Adrenal gland (tissue), 12 donors: ENCODE results near the gene UGP2. TPM values are rescaled to one million over a fixed set of nuclear protein-coding genes. Genes with fewer than 3 reads are reported as not detected.
"Not testable (repeated sequence)": the region's sequence is repeated elsewhere in the genome, so short reads cannot be mapped to it uniquely, and the experiment has no call there.

Experiments used
- DNase-seq, 7 donors: peaks; one replicate each; pipeline ENCODE4 v3.0.0-alpha.2; 2019 to 2020
- H3K27ac ChIP-seq, 5 donors: fragments of 200-600 bp; sonication (generic) in 4 of 5; 1 replicate in 3 of 5; 2 replicates in 2 of 5; pipeline versions ENCODE4 v1.5.1 to v1.8.0; 2016 to 2020; ENCODE audit warnings: mild to moderate bottlenecking in 1 of 5
- H3K27me3 ChIP-seq: fragments of 200-600 bp; 2 replicates; pipeline ENCODE4 v1.8.0; 2021
- H3K36me3 ChIP-seq, 2 donors: fragments of 200-600 bp; replicated peaks in 1 of 2; 1 replicate in 1 of 2; 2 replicates in 1 of 2; pipeline versions ENCODE4 v1.5.1 to v1.8.0; 2018 to 2022
- H3K4me1 ChIP-seq, 2 donors: fragments of 200-600 bp; replicated peaks in 1 of 2; 1 replicate in 1 of 2; 2 replicates in 1 of 2; pipeline versions ENCODE4 v1.5.1 to v1.8.0; 2018 to 2021
- H3K4me3 ChIP-seq, 4 donors: fragments of 200-600 bp; sonication (generic) in 3 of 4; one replicate each; pipeline ENCODE4 v1.5.1; 2016 to 2018
- H3K9me3 ChIP-seq, 3 donors: fragments of 200-600 bp; sonication (generic) in 1 of 3; replicated peaks in 1 of 3; 1 replicate in 2 of 3; 2 replicates in 1 of 3; pipeline versions ENCODE4 v1.5.1 to v1.8.0; 2016 to 2021
- POLR2A ChIP-seq, 2 donors: fragments of 450-650 bp; IDR thresholded peaks; one replicate each; pipeline ENCODE4 v1.6.1; 2017; ENCODE audit warnings: antibody characterized with exemption in 2 of 2, mild to moderate bottlenecking in 2 of 2, moderate library complexity in 1 of 2
- WGBS, 4 donors: extraction: QIAGEN DNeasy Blood & Tissue Kit in 2 of 4; methylation state at CpG; one replicate each; pipeline versions ENCODE4 v1.1.5 to v1.1.7; 2013 to 2017; 5-methylcytosine and 5-hydroxymethylcytosine counted together
- intact Hi-C, 2 donors: fragments of 100-400 bp; cut with DNase I; formaldehyde crosslinking; loops; one replicate each; pipeline versions ENCODE4 v1.14.1 to v1.15.0; 2022 to 2023
- polyA plus RNA-seq, 3 donors: library from polyadenylated mRNA; stranded (reverse); fragments of 200-250 nt in 2 of 3; fragments of 350-450 nt in 1 of 3; fragmentation: Illumina TruSeq in 1 of 3; extraction: RNeasy Lipid Tissue Mini Kit (QIAGEN cat#74804) in 1 of 3; gene quantifications; one replicate each; pipeline ENCODE4 v1.2.3, GENCODE V29; 2013 to 2014
- small RNA-seq, 2 donors: library from RNA; depleted of rRNA; stranded (forward); fragments of <200 nt; gene quantifications; one replicate each; pipeline ENCODE3, GENCODE V24; 2016
- total RNA-seq, 9 donors: library from RNA; depleted of rRNA in 4 of 9; stranded (reverse); fragments of >200 nt in 4 of 9; fragments of 120-200 nt in 1 of 9; fragmentation: NEBNext Ultra II Directional in 1 of 9; extraction: Animal tissue kit (Norgen Biotek cat#: 25700) in 1 of 9; gene quantifications; one replicate each; pipeline versions ENCODE4 v1.1.0 to v1.2.4, GENCODE V29; 2013 to 2023
- TF ChIP-seq, protein P1 (sequence below), 6 experiments: fragments of 450-650 bp in 4 of 6; fragments of 200-600 bp in 2 of 6; sonication (generic) in 1 of 6; IDR thresholded peaks; 1 replicate in 5 of 6; 2 replicates in 1 of 6; pipeline versions ENCODE4 v1.5.1 to v1.8.0; 2016 to 2021; ENCODE audit warnings: antibody characterized with exemption in 6 of 6, mild to moderate bottlenecking in 2 of 6, moderate library complexity in 1 of 6
- donor health status: healthy with polysubstance abuse.
- donor health status: Bipolar disorder and iron deficiency.
- donor health status: DM: yes; HTN: yes; CAD: no.
- donor health status: DM: no; HTN: no; CAD: no.
- donor health status: DM: no; HTN: no; CAD: no.
- donor health status: DM: yes; HTN: yes; CAD: no.

UGP2 gene
- total and polyA plus RNA-seq, 12 donors = 62.4 to 301 (median 106) TPM

DNA sequence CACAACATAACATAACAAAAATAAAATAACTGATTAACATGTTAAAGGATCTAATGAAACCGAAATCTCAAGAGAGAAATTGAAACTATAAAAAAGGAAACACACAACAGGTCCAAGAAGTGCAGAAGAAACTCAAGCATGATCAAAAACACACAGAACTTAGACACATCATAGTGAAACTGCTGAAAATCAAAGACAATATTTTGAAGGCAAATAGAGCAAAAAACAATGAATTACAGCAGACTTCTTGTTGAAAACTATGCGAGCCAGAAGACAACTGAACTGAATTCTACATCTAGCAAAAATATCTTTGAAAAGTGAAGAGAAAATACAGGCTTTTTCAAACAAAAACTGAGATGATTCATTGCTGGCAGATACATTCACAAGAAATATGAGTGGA is 61.3 kb downstream of the UGP2 start:
- intact Hi-C loops = no loop called here
- Histone ChIP-seq H3K27me3 (no peaks in the 10 kb centered on the region), H3K4me3 (no peak overlapping the region), H3K4me1 (peaks cover 0 to 4% of the 10 kb centered on the region in 2 donors), H3K36me3 (peaks cover 0 to 15% of the 10 kb centered on the region in 2 donors), H3K9me3 (peaks cover 0 to 7% (median 7%) of the 10 kb centered on the region in 3 donors), H3K27ac (no peak overlapping the region)
- 94 to 97% (median 96%) methylated on average over 2 of the region's 2 CpGs for WGBS, 4 donors
- TF ChIP-seq, protein P1, sequence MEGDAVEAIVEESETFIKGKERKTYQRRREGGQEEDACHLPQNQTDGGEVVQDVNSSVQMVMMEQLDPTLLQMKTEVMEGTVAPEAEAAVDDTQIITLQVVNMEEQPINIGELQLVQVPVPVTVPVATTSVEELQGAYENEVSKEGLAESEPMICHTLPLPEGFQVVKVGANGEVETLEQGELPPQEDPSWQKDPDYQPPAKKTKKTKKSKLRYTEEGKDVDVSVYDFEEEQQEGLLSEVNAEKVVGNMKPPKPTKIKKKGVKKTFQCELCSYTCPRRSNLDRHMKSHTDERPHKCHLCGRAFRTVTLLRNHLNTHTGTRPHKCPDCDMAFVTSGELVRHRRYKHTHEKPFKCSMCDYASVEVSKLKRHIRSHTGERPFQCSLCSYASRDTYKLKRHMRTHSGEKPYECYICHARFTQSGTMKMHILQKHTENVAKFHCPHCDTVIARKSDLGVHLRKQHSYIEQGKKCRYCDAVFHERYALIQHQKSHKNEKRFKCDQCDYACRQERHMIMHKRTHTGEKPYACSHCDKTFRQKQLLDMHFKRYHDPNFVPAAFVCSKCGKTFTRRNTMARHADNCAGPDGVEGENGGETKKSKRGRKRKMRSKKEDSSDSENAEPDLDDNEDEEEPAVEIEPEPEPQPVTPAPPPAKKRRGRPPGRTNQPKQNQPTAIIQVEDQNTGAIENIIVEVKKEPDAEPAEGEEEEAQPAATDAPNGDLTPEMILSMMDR (IDR thresholded peaks at IDR 0.05) = no peak
- no peak for TF ChIP-seq POLR2A (IDR thresholded peaks at IDR 0.05)
- no peak for DNase-seq

DNA sequence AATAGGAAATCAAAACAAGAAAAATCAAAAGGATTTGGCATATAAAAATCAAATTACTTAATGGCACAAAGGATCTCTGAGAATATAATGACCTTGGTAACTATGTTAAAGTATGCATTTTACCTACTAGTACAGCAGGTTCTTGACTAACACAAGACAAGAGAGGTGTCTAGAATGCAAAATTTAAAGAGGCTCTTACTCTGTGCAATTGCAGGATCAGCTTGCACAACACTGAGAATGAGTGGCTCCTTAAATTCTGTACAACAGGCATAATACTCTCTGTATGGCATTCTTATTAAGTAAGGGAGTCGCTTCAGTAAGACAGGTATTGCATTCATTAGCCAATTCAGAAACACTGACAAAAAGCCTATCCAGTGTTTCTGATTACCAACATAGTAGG is 72.6 kb downstream of the UGP2 start:
- no peaks in the 10 kb centered on the region for H3K9me3 ChIP-seq
- no peak overlapping the region for H3K4me3 ChIP-seq
- 93 to 100% (median 96%) methylated on average over 1 of the region's 1 CpG for WGBS, 4 donors
- DNase-seq = no peak
- intact Hi-C loops = no loop called here
- H3K36me3 ChIP-seq = peaks cover 0 to 20% of the 10 kb centered on the region in 2 donors
- H3K4me1 ChIP-seq = no peaks in the 10 kb centered on the region
- TF ChIP-seq, protein P1 (IDR thresholded peaks at IDR 0.05) = no peak
- no peak for TF ChIP-seq POLR2A (IDR thresholded peaks at IDR 0.05)
- H3K27ac ChIP-seq = no peak overlapping the region
- no peaks in the 10 kb centered on the region for H3K27me3 ChIP-seq

DNA sequence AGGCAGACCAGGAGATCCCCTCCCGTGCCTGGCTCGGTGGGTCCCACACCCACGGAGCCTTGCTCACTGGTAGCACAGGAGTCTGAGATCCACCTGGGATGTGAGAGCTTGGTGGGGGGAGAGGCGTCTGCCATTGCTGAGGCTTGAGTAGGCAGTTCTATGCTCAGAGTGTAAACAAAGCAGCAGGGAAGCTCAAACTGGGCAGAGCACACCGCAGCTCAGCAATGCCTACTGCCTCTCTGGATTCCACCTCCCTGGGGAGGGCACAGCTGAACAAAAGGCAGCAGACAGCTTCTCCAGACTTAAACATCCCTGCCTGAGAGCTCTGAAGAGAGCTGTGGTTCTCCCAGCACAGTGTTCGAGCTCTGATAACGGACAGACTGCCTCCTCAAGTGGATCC is 85.1 kb downstream of the UGP2 start:
- TF ChIP-seq POLR2A (IDR thresholded peaks at IDR 0.05) = no peak
- TF ChIP-seq, protein P1 (IDR thresholded peaks at IDR 0.05) = no peak
- 88 to 98% (median 97%) methylated on average over 3 to 7 of the region's 7 CpGs for WGBS, 4 donors
- intact Hi-C loops = no loop called here

DNA sequence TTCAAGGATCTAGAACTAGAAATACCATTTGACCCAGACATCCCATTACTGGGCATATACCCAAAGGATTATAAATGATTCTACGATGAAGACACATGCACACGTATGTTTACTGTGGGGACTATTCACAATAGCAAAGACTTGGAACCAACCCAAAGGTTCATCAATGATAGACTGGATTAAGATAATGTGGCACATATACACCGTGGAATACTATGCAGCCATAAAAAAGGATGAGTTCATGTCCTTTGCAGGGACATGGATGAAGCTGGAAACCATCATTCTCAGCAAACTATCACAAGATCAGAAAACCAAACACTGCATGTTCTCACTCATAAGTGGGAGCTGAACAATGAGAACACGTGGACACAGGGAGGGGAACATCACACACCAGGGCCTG is 90.4 kb downstream of the UGP2 start:
- H3K27me3 ChIP-seq, H3K36me3 ChIP-seq, H3K27ac ChIP-seq, H3K9me3 ChIP-seq, H3K4me3 ChIP-seq, DNase-seq, intact Hi-C loops, H3K4me1 ChIP-seq: not testable (repeated sequence)
- 93 to 99% (median 96%) methylated on average over 4 of the region's 4 CpGs for WGBS, 4 donors

More for the DNA sequence above, 85.1 kb downstream of the UGP2 start:
- no peaks in the 10 kb centered on the region for H3K9me3 ChIP-seq
- no peak overlapping the region for H3K4me3 ChIP-seq
- no peaks in the 10 kb centered on the region for H3K27me3 ChIP-seq
- no peaks in the 10 kb centered on the region for H3K4me1 ChIP-seq
- DNase-seq = no peak
- no peaks in the 10 kb centered on the region for H3K36me3 ChIP-seq
- no peak overlapping the region for H3K27ac ChIP-seq

Small RNAs within 50 kb of the gene (small RNA-seq; reads per million reads assigned to genes)
- 0 reads per million in 2 donors for gene RF01293

Other genes starting within 250 kb of the UGP2 start
- 10 to 100 TPM; 15.3 to 38.9 (median 19.1) TPM for gene VPS54, start 177.5 kb downstream of the UGP2 start, total RNA-seq
- 10 to 100 TPM; 15.1 to 27.5 (median 18.0) TPM for gene VPS54, start 177.5 kb downstream of the UGP2 start, polyA plus RNA-seq